ENCODE results near the gene GRID1.

The GRID1 gene

DNA sequence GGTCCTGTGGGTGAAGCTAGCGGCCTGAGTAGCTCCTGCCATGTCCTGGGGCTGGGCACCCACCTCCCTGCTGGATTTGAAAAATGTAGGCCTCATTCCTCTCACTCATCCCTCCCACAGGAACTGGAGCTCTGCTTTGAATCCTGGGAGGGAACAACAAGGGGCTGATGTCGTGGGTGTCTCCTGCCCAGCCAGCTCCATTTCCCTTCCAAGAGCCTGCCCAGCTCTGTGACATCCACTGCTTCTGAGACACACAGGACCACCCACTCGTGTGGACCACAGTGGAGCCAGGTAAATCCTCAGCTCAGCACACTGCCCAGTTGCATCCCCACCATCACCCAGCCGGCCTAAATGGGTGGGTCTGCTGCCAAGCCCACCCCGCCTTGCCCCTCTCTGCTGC, 579.2 kb downstream of the GRID1 start:
- no peak overlapping the region for H4K8ac ChIP-seq (ENCODE audit: low read length)

DNA sequence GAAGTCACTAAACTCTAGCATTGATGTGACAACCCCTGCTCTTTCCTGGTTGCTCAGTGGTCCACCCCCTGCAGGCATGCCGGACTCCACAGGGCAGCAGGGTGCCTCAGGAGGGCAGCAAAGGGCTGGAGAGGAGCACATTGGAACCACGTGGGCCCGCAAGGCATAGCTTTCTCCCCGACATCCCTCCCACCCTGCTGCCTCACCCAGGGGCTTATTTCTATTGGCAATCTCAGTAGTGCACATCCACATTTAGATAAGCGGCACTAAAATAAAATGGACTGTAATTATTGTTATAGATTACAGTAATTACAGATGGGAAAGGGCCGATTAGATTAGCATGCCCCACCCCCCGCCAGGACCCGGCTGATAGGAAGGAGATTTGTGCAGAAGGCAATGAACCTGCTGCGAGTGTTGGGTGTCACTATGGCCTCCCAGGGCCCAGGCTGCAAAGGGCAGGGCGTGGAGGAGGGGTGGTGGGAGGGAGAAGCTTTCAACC, 580.1 kb downstream of the GRID1 start:
- Histone ChIP-seq H2BK12ac (ENCODE audit: low read length in 2 of 2) (no peak overlapping the region), H2AK5ac (ENCODE audit: low read length, severe bottlenecking) (no peak overlapping the region), H3K4ac (ENCODE audit: low read depth in 1 of 2, low read length in 2 of 2) (no peak overlapping the region), H3K23ac (ENCODE audit: low read length in 2 of 2) (no peak overlapping the region), H3K79me1 (replicated peaks; ENCODE audit: low read length, poor library complexity, severe bottlenecking) (no peaks in the 10 kb centered on the region), H4K8ac (ENCODE audit: low read length) (no peak overlapping the region), H2AFZ (ENCODE audit: low read depth, low read length) (no peak overlapping the region), H2BK5ac (ENCODE audit: low read depth, low read length, poor library complexity, severe bottlenecking) (no peak overlapping the region), H3K9ac (ENCODE audit: low read length) (no peak overlapping the region), H3K9me3 (ENCODE audit: control insufficient read depth, low read length) (no peaks in the 10 kb centered on the region), H3K18ac (ENCODE audit: low read depth in 1 of 2, low read length in 2 of 2) (no peak overlapping the region), H2BK120ac (ENCODE audit: low read depth, low read length) (no peak overlapping the region), H3K27me3 (ENCODE audit: control insufficient read depth in 1 of 2, insufficient read depth in 1 of 2, low read length in 2 of 2) (peaks cover 0 to 5% of the 10 kb centered on the region in 2 experiments), H2BK15ac (ENCODE audit: low read depth, poor library complexity, severe bottlenecking) (no peak overlapping the region), H3K4me1 (ENCODE audit: control insufficient read depth, insufficient read depth, low read depth, low read length) (no peaks in the 10 kb centered on the region), H4K91ac (ENCODE audit: low read length) (no peak overlapping the region), H3K36me3 (ENCODE audit: control insufficient read depth in 1 of 2, insufficient read depth in 2 of 2, low read depth in 1 of 2, low read length in 2 of 2) (no peaks in the 10 kb centered on the region), H3K27ac (ENCODE audit: low read length, poor library complexity, severe bottlenecking) (no peak overlapping the region), H3K4me3 (ENCODE audit: insufficient read depth in 1 of 2, low read depth in 1 of 2, low read length in 2 of 2) (no peak overlapping the region), H3K14ac (ENCODE audit: low read length in 2 of 2) (no peak overlapping the region), H3K4me2 (ENCODE audit: low read length, poor library complexity, severe bottlenecking) (no peak overlapping the region)
- WGBS: 47% methylated on average over 8 of the region's 10 CpGs
- DNase-seq: no peak

More for the DNA sequence above, 579.2 kb downstream of the GRID1 start:
- no peak overlapping the region for H2AK5ac ChIP-seq (ENCODE audit: low read length, severe bottlenecking)
- H3K9me3 ChIP-seq (ENCODE audit: control insufficient read depth, low read length): no peaks in the 10 kb centered on the region
- H3K18ac ChIP-seq (ENCODE audit: low read depth in 1 of 2, low read length in 2 of 2): no peak overlapping the region
- WGBS: 67% methylated on average over 5 of the region's 5 CpGs
- H3K27ac ChIP-seq (ENCODE audit: low read length, poor library complexity, severe bottlenecking): no peak overlapping the region
- H2BK15ac ChIP-seq (ENCODE audit: low read depth, poor library complexity, severe bottlenecking): no peak overlapping the region
- no peak overlapping the region for H3K4ac ChIP-seq (ENCODE audit: low read depth in 1 of 2, low read length in 2 of 2)
- DNase-seq: no peak
- peak overlapping the region in 1 of 2 experiments; percentile 36 for H3K14ac ChIP-seq (ENCODE audit: low read length in 2 of 2)
- no peaks in the 10 kb centered on the region for H3K4me1 ChIP-seq (ENCODE audit: control insufficient read depth, insufficient read depth, low read depth, low read length)
- peaks cover 0 to 5% of the 10 kb centered on the region in 2 experiments for H3K27me3 ChIP-seq (ENCODE audit: control insufficient read depth in 1 of 2, insufficient read depth in 1 of 2, low read length in 2 of 2)
- H3K4me3 ChIP-seq (ENCODE audit: insufficient read depth in 1 of 2, low read depth in 1 of 2, low read length in 2 of 2): no peak overlapping the region
- no peak overlapping the region for H4K91ac ChIP-seq (ENCODE audit: low read length)
- H3K9ac ChIP-seq (ENCODE audit: low read length): no peak overlapping the region
- no peaks in the 10 kb centered on the region for H3K36me3 ChIP-seq (ENCODE audit: control insufficient read depth in 1 of 2, insufficient read depth in 2 of 2, low read depth in 1 of 2, low read length in 2 of 2)
- no peak overlapping the region for H2AFZ ChIP-seq (ENCODE audit: low read depth, low read length)
- H2BK5ac ChIP-seq (ENCODE audit: low read depth, low read length, poor library complexity, severe bottlenecking): no peak overlapping the region
- no peak overlapping the region for H2BK12ac ChIP-seq (ENCODE audit: low read length in 2 of 2)
- H3K79me1 ChIP-seq (replicated peaks; ENCODE audit: low read length, poor library complexity, severe bottlenecking): no peaks in the 10 kb centered on the region
- H2BK120ac ChIP-seq (ENCODE audit: low read depth, low read length): no peak overlapping the region
- H3K4me2 ChIP-seq (ENCODE audit: low read length, poor library complexity, severe bottlenecking): no peak overlapping the region
- no peak overlapping the region for H3K23ac ChIP-seq (ENCODE audit: low read length in 2 of 2)

DNA sequence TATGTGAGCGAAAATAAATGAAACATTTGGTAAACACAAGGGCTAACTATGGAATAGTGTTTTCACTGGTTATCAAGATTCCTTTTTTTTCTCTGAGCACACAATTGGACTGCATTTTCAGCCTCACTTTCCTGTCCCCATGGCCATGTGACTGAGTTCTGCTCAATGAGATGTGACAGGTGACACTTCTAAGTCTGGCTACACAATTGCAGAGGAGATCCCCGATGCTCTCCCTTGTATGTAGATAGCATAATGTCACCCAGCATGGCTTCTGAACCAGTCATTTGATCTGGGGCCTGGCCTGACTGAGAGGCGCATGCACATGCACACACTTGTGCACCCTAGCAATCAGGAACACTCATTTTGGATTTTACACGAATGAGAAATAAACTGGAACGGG, 581.8 kb downstream of the GRID1 start:
- H3K23ac ChIP-seq (ENCODE audit: low read length in 2 of 2): no peak overlapping the region
- peaks cover 0 to under 1% of the 10 kb centered on the region in 2 experiments for H3K27me3 ChIP-seq (ENCODE audit: control insufficient read depth in 1 of 2, insufficient read depth in 1 of 2, low read length in 2 of 2)
- no peaks in the 10 kb centered on the region for H3K4me1 ChIP-seq (ENCODE audit: control insufficient read depth, insufficient read depth, low read depth, low read length)
- no peak overlapping the region for H3K18ac ChIP-seq (ENCODE audit: low read depth in 1 of 2, low read length in 2 of 2)
- H3K79me1 ChIP-seq (replicated peaks; ENCODE audit: low read length, poor library complexity, severe bottlenecking): no peaks in the 10 kb centered on the region
- H2BK120ac ChIP-seq (ENCODE audit: low read depth, low read length): no peak overlapping the region
- no peak overlapping the region for H2BK15ac ChIP-seq (ENCODE audit: low read depth, poor library complexity, severe bottlenecking)
- DNase-seq: no peak
- H4K91ac ChIP-seq (ENCODE audit: low read length): no peak overlapping the region
- no peak overlapping the region for H3K4ac ChIP-seq (ENCODE audit: low read depth in 1 of 2, low read length in 2 of 2)
- H3K36me3 ChIP-seq (ENCODE audit: control insufficient read depth in 1 of 2, insufficient read depth in 2 of 2, low read depth in 1 of 2, low read length in 2 of 2): no peaks in the 10 kb centered on the region
- H3K9ac ChIP-seq (ENCODE audit: low read length): no peak overlapping the region
- no peak overlapping the region for H2BK5ac ChIP-seq (ENCODE audit: low read depth, low read length, poor library complexity, severe bottlenecking)
- WGBS: 76% methylated on average over 5 of the region's 5 CpGs
- no peak overlapping the region for H3K4me3 ChIP-seq (ENCODE audit: insufficient read depth in 1 of 2, low read depth in 1 of 2, low read length in 2 of 2)
- no peak overlapping the region for H3K27ac ChIP-seq (ENCODE audit: low read length, poor library complexity, severe bottlenecking)
- no peaks in the 10 kb centered on the region for H3K9me3 ChIP-seq (ENCODE audit: control insufficient read depth, low read length)
- no peak overlapping the region for H3K14ac ChIP-seq (ENCODE audit: low read length in 2 of 2)
- no peak overlapping the region for H2AK5ac ChIP-seq (ENCODE audit: low read length, severe bottlenecking)
- no peak overlapping the region for H2BK12ac ChIP-seq (ENCODE audit: low read length in 2 of 2)
- no peak overlapping the region for H3K4me2 ChIP-seq (ENCODE audit: low read length, poor library complexity, severe bottlenecking)
- no peak overlapping the region for H2AFZ ChIP-seq (ENCODE audit: low read depth, low read length)
- H4K8ac ChIP-seq (ENCODE audit: low read length): no peak overlapping the region

GRCh38 chr10:85781404-85781803, 585.2 kb downstream of the GRID1 start:
- no peak overlapping the region for H2BK12ac ChIP-seq (ENCODE audit: low read length in 2 of 2)
- no peak overlapping the region for H2BK5ac ChIP-seq (ENCODE audit: low read depth, low read length, poor library complexity, severe bottlenecking)
- no peak overlapping the region for H4K91ac ChIP-seq (ENCODE audit: low read length)
- H2BK120ac ChIP-seq (ENCODE audit: low read depth, low read length): no peak overlapping the region
- no peak overlapping the region for H3K4me3 ChIP-seq (ENCODE audit: insufficient read depth in 1 of 2, low read depth in 1 of 2, low read length in 2 of 2)
- no peak overlapping the region for H2AK5ac ChIP-seq (ENCODE audit: low read length, severe bottlenecking)
- no peak for DNase-seq
- no peak overlapping the region for H2BK15ac ChIP-seq (ENCODE audit: low read depth, poor library complexity, severe bottlenecking)
- H3K79me1 ChIP-seq (replicated peaks; ENCODE audit: low read length, poor library complexity, severe bottlenecking): no peaks in the 10 kb centered on the region
- no peak overlapping the region for H3K18ac ChIP-seq (ENCODE audit: low read depth in 1 of 2, low read length in 2 of 2)
- no peaks in the 10 kb centered on the region for H3K27me3 ChIP-seq (ENCODE audit: control insufficient read depth in 1 of 2, insufficient read depth in 1 of 2, low read length in 2 of 2)
- H3K27ac ChIP-seq (ENCODE audit: low read length, poor library complexity, severe bottlenecking): no peak overlapping the region
- no peak overlapping the region for H3K14ac ChIP-seq (ENCODE audit: low read length in 2 of 2)
- no peaks in the 10 kb centered on the region for H3K9me3 ChIP-seq (ENCODE audit: control insufficient read depth, low read length)
- no peaks in the 10 kb centered on the region for H3K4me1 ChIP-seq (ENCODE audit: control insufficient read depth, insufficient read depth, low read depth, low read length)
- H3K9ac ChIP-seq (ENCODE audit: low read length): no peak overlapping the region
- H4K8ac ChIP-seq (ENCODE audit: low read length): no peak overlapping the region
- no peak overlapping the region for H2AFZ ChIP-seq (ENCODE audit: low read depth, low read length)
- no peak overlapping the region for H3K4ac ChIP-seq (ENCODE audit: low read depth in 1 of 2, low read length in 2 of 2)
- no peak overlapping the region for H3K23ac ChIP-seq (ENCODE audit: low read length in 2 of 2)
- H3K4me2 ChIP-seq (ENCODE audit: low read length, poor library complexity, severe bottlenecking): no peak overlapping the region
- WGBS: 49% methylated on average over 2 of the region's 2 CpGs
- no peaks in the 10 kb centered on the region for H3K36me3 ChIP-seq (ENCODE audit: control insufficient read depth in 1 of 2, insufficient read depth in 2 of 2, low read depth in 1 of 2, low read length in 2 of 2)

Measured in mesenchymal stem cell (in vitro differentiated cells and primary cell).